Upper lobe of left lung (tissue), 6 donors: ENCODE data around the gene TRAF2. TPM values are rescaled to one million over a fixed set of nuclear protein-coding genes. Genes with fewer than 3 reads are reported as not detected.
A peak's percentile ranks its signal among the peaks of the same experiment; 100 is the strongest.

Experiments used
- ATAC-seq, 2 donors: fragments of 200-7000 bp; cut with Tn5 transposase; one replicate each; pipeline ENCODE4 v1.9.1; 2022; ENCODE audit warnings: mild to moderate bottlenecking in 2 of 2, moderate library complexity in 2 of 2; ENCODE audit not compliant: low FRiP score in 2 of 2
- DNase-seq, 2 donors: peaks; one replicate each; pipeline ENCODE4 v3.0.0-alpha.2; 2019 to 2020
- H3K27ac ChIP-seq, 4 donors: fragments of 200-600 bp; sonication (generic); one replicate each; pipeline ENCODE4 v1.5.1; 2016 to 2019
- H3K27me3 ChIP-seq, 4 donors: fragments of 200-600 bp; sonication (generic); one replicate each; pipeline ENCODE4 v1.5.1; 2017 to 2019
- H3K36me3 ChIP-seq, 4 donors: fragments of 200-600 bp; sonication (generic); one replicate each; pipeline ENCODE4 v1.5.1; 2016 to 2019
- H3K4me1 ChIP-seq, 4 donors: fragments of 200-600 bp; sonication (generic); one replicate each; pipeline ENCODE4 v1.5.1; 2018 to 2019
- H3K4me3 ChIP-seq, 4 donors: fragments of 200-600 bp; sonication (generic); one replicate each; pipeline ENCODE4 v1.5.1; 2017 to 2019; ENCODE audit warnings: mild to moderate bottlenecking in 2 of 4, moderate library complexity in 1 of 4
- H3K9me3 ChIP-seq, 4 donors: fragments of 200-600 bp; sonication (generic); one replicate each; pipeline ENCODE4 v1.5.1; 2018 to 2019
- EP300 ChIP-seq, 4 donors: sonication (generic); formaldehyde crosslinking; IDR thresholded peaks; one replicate each; pipeline ENCODE4 v1.5.1; 2017; ENCODE audit warnings: antibody characterized with exemption in 4 of 4, control low read depth in 2 of 4
- POLR2A ChIP-seq, 4 donors: fragments of 450-650 bp; IDR thresholded peaks; one replicate each; pipeline ENCODE4 v1.5.1; 2016 to 2017; ENCODE audit warnings: antibody characterized with exemption in 4 of 4, mild to moderate bottlenecking in 2 of 4
- POLR2AphosphoS5 ChIP-seq, 2 donors: sonication (generic); formaldehyde crosslinking; IDR thresholded peaks; one replicate each; pipeline ENCODE4 v1.5.1; 2017; ENCODE audit warnings: antibody characterized with exemption in 2 of 2
- WGBS, 2 donors: methylation state at CpG; one replicate each; pipeline ENCODE4 v1.1.5; 2017 to 2018; 5-methylcytosine and 5-hydroxymethylcytosine counted together
- total RNA-seq, 6 donors: library from RNA; depleted of rRNA in 4 of 6; stranded (reverse); fragments of >200 nt in 4 of 6; gene quantifications; one replicate each; pipeline versions ENCODE4 v1.1.0 to v1.2.1, GENCODE V29; 2016 to 2021
- TF ChIP-seq, protein P1 (sequence below), 6 experiments: fragments of 450-650 bp in 4 of 6; fragments of 200-600 bp in 2 of 6; sonication (generic) in 2 of 6; IDR thresholded peaks; one replicate each; pipeline ENCODE4 v1.5.1; 2016 to 2019; ENCODE audit warnings: antibody characterized with exemption in 6 of 6
- donor health status: DM: no; HTN: no; CAD: no; lungs with moderate emphysema.
- donor health status: DM: no; HTN: yes; CAD: no; lungs with severe emphysema.

The TRAF2 gene
- total RNA-seq, 6 donors from 2014 or later, result 10.6 to 20.8 (median 13.4) TPM

GRCh38 chr9:136845465-136846260, 40.7 kb upstream of the TRAF2 start:
- H3K9me3 ChIP-seq, result no peaks in the 10 kb centered on the region
- 48% methylated on average over 20 of the region's 102 CpGs; no CpG with 5 or more reads in 1 of the 2 donors for WGBS, 2 donors
- no peak overlapping the region for H3K4me3 ChIP-seq
- DNase-seq (peak in 1 of 2 donors; percentile 86), ATAC-seq (no peak)
- H3K27ac ChIP-seq, result no peak overlapping the region
- peaks cover 63 to 86% (median 71%) of the 10 kb centered on the region in 4 donors for H3K4me1 ChIP-seq
- H3K27me3 ChIP-seq, result peaks cover 0 to 39% (median 38%) of the 10 kb centered on the region in 4 donors
- peaks cover 0 to 13% (median 5%) of the 10 kb centered on the region in 4 donors for H3K36me3 ChIP-seq
- no peak for TF ChIP-seq POLR2AphosphoS5 (IDR thresholded peaks at IDR 0.05)

DNA sequence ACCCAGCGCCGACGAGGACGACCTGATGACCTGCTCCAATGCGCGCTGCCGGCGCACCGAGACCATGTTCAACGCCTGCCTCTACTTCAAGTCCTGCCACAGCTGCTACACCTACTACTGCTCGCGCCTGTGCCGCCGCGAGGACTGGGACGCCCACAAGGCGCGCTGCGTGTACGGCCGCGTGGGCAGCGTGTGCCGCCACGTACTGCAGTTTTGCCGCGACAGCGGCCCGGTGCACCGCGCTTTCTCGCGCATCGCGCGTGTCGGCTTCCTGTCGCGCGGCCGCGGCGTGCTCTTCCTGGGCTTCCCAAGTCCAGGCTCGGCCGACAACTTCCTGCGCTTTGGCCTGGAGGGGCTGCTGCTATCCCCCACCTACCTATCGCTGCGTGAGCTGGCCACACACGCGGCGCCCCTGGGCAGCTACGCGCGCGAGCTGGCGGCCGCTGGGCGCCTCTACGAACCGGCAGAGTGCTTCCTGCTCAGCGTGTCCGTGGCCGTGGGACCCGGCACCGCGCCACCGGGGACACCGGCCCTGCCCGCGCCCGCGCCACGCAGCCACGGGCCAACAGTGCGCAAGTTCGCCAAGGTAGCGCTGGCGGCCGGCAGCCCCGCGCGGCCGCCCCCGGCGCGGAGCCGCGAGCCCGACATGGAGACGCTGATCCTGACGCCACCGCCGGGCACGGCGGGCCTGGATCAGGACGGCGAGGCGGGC, 39.8 kb upstream of the TRAF2 start:
- Histone ChIP-seq H3K36me3 (peaks cover 0 to 13% (median 7%) of the 10 kb centered on the region in 4 donors), H3K4me1 (peaks cover 63 to 84% (median 70%) of the 10 kb centered on the region in 4 donors), H3K9me3 (no peaks in the 10 kb centered on the region), H3K27me3 (peaks cover 0 to 39% (median 38%) of the 10 kb centered on the region in 4 donors), H3K27ac (no peak overlapping the region), H3K4me3 (peak overlapping the region in 3 of 4 donors; percentile 56 to 88 (median 64))
- TF ChIP-seq POLR2A (IDR thresholded peaks at IDR 0.05) (no peak), POLR2AphosphoS5 (IDR thresholded peaks at IDR 0.05) (no peak), EP300 (IDR thresholded peaks at IDR 0.05) (no peak)
- TF ChIP-seq, protein P1, sequence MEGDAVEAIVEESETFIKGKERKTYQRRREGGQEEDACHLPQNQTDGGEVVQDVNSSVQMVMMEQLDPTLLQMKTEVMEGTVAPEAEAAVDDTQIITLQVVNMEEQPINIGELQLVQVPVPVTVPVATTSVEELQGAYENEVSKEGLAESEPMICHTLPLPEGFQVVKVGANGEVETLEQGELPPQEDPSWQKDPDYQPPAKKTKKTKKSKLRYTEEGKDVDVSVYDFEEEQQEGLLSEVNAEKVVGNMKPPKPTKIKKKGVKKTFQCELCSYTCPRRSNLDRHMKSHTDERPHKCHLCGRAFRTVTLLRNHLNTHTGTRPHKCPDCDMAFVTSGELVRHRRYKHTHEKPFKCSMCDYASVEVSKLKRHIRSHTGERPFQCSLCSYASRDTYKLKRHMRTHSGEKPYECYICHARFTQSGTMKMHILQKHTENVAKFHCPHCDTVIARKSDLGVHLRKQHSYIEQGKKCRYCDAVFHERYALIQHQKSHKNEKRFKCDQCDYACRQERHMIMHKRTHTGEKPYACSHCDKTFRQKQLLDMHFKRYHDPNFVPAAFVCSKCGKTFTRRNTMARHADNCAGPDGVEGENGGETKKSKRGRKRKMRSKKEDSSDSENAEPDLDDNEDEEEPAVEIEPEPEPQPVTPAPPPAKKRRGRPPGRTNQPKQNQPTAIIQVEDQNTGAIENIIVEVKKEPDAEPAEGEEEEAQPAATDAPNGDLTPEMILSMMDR (IDR thresholded peaks at IDR 0.05), result no peak
- WGBS, 2 donors, result 14 to 20% methylated on average over 21 to 60 of the region's 98 CpGs
- ATAC-seq (no peak), DNase-seq (no peak)

DNA sequence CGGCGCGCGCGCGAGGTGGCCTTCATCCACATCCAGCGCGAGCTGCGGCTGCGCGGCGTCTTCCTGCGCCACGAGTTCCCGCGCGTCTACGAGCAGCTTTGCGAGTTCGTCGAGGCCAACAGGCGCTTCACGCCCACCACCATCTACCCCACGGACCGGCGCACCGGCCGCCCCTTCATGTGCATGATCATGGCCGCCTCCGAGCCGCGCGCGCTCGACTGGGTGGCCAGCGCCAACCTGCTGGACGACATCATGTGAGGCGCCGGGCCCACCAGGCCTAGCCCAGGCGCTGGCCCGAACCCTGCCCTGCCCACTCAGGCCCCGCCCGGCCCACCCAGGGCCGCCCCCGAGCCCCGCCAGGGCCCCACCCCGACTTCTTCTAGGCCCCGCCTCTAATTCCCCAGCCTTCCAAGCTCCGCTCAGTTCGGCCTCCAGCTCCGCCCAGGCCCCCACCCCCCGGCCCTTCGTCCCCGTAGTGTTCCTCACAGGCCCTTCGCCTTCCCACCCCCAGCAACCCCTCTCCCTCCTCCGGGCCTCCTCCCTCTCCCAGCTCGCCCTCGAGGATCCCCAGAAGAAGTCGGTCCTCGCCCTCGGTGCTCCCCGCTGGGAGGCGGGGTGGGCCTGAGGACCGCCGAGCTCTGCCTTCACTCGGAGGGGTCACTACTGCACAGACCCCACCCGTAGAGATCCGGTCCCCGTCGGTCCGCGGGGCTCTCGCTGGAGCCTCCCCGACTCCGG, 39.1 kb upstream of the TRAF2 start:
- Histone ChIP-seq H3K4me3 (peak overlapping the region; percentile 56 to 94 (median 76)), H3K27me3 (peaks cover 0 to 39% (median 38%) of the 10 kb centered on the region in 4 donors), H3K36me3 (peaks cover 0 to 14% (median 8%) of the 10 kb centered on the region in 4 donors), H3K9me3 (no peaks in the 10 kb centered on the region), H3K27ac (peak overlapping the region in 3 of 4 donors; percentile 87 to 89 (median 88)), H3K4me1 (peaks cover 59 to 77% (median 64%) of the 10 kb centered on the region in 4 donors)
- WGBS, 2 donors, result 5 to 13% methylated on average over 9 to 19 of the region's 75 CpGs
- peak in 1 of 2 donors; percentile 69 for ATAC-seq
- DNase-seq, result peak; percentile 57 to 93
- TF ChIP-seq POLR2A (IDR thresholded peaks at IDR 0.05) (no peak), POLR2AphosphoS5 (IDR thresholded peaks at IDR 0.05) (no peak), EP300 (IDR thresholded peaks at IDR 0.05) (no peak)
- TF ChIP-seq, protein P1 (IDR thresholded peaks at IDR 0.05), result no peak

DNA sequence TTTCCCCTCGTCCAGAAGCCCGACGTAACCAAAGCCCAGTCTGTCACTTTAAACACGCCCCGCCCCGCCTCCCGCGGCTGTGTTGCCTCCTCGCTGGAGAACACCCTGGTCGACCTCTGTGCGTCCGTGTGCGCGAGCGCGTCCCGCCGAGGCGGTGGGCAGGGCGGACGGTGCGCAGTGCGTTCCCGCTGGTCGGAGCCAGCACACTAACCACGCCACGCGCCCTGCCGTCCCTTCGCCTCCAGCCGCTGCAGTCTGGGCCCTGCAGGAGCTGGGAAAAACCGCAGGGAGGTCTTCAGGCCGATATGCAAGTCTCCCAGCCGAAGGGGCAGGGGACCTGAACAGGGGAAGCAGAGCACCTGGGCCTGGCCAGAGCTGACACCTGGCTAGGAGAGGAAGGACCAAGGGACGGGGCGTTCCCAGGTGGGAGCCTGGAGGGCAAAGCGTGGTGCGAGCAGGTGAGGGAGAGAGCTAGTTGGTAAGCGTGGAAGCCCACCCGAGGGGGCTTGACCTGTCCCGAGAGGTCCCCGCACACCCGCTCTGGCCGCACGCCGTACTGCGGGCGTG, 38.4 kb upstream of the TRAF2 start:
- Histone ChIP-seq H3K27me3 (peaks cover 0 to 39% (median 38%) of the 10 kb centered on the region in 4 donors), H3K9me3 (no peaks in the 10 kb centered on the region), H3K4me1 (peaks cover 53 to 70% (median 57%) of the 10 kb centered on the region in 4 donors), H3K4me3 (peak overlapping the region; percentile 56 to 94 (median 76)), H3K27ac (peak overlapping the region; percentile 78 to 89 (median 88)), H3K36me3 (peaks cover 0 to 14% (median 8%) of the 10 kb centered on the region in 4 donors)
- peak; percentile 89 to 97 for DNase-seq
- peak; percentile 73 to 78 for ATAC-seq
- TF ChIP-seq, protein P1 (IDR thresholded peaks at IDR 0.05), result peak in 1 of 6 experiments; percentile 11
- TF ChIP-seq EP300 (IDR thresholded peaks at IDR 0.05) (no peak), POLR2A (IDR thresholded peaks at IDR 0.05) (peak in 3 of 4 donors; percentile 34 to 78 (median 35)), POLR2AphosphoS5 (IDR thresholded peaks at IDR 0.05) (peak; percentile 55 to 83)
- WGBS, 2 donors, result 0 to 2% methylated on average over 9 to 45 of the region's 48 CpGs
